Fibroblast of lung (primary cell): ENCODE data around the gene SRPRB. TPM values are rescaled to one million over a fixed set of nuclear protein-coding genes. Genes with fewer than 3 reads are reported as not detected.

Source experiments
- DNase-seq, 2 donors: peaks; one replicate each; pipeline versions ENCODE4 v3.0.0 to v3.0.0-alpha.2; 2010; ENCODE audit warnings: low read depth in 2 of 2
- H2AFZ ChIP-seq: 2 replicates; pipeline ENCODE4 v1.5.1; 2012; ENCODE audit warnings: low read length, control low read depth, inconsistent platforms
- H3K27ac ChIP-seq: 2 replicates; pipeline ENCODE4 v1.5.1; 2011; ENCODE audit warnings: low read length, control low read depth; ENCODE audit not compliant: insufficient read depth
- H3K27me3 ChIP-seq: 2 replicates; pipeline ENCODE4 v1.5.1; 2011; ENCODE audit warnings: mild to moderate bottlenecking, low read length; ENCODE audit not compliant: control insufficient read depth, insufficient read depth
- H3K36me3 ChIP-seq: 2 replicates; pipeline ENCODE4 v1.5.1; 2011; ENCODE audit warnings: low read length; ENCODE audit not compliant: control insufficient read depth, insufficient read depth
- H3K4me1 ChIP-seq: 2 replicates; pipeline ENCODE4 v1.5.1; 2011; ENCODE audit warnings: low read length; ENCODE audit not compliant: control insufficient read depth, insufficient read depth; ENCODE audit errors: extremely low read depth
- H3K4me2 ChIP-seq: 2 replicates; pipeline ENCODE4 v1.5.1; 2011; ENCODE audit warnings: low read length, control low read depth; ENCODE audit not compliant: insufficient read depth; ENCODE audit errors: extremely low read depth
- H3K4me3 ChIP-seq, 4 experiments: fragments of 200-600 bp in 1 of 4; sonication (generic) in 1 of 4; replicated peaks in 1 of 4; 2 replicates each; pipeline ENCODE4 v1.5.1; 2011 to 2016; ENCODE audit warnings: low read length in 4 of 4, low read depth in 3 of 4, mild to moderate bottlenecking in 3 of 4, control low read depth in 2 of 4, inconsistent platforms in 1 of 4, mixed read lengths in 1 of 4; ENCODE audit not compliant: insufficient read depth in 1 of 4; ENCODE audit errors: control extremely low read depth in 1 of 4
- H3K79me2 ChIP-seq: 2 replicates; pipeline ENCODE4 v1.5.1; 2012; ENCODE audit warnings: mild to moderate bottlenecking, low read length, inconsistent platforms; ENCODE audit not compliant: control insufficient read depth, insufficient read depth
- H3K9ac ChIP-seq: 2 replicates; pipeline ENCODE4 v1.5.1; 2011; ENCODE audit warnings: mild to moderate bottlenecking, low read length, control low read depth; ENCODE audit not compliant: insufficient read depth
- H3K9me3 ChIP-seq: 2 replicates; pipeline ENCODE4 v1.5.1; 2012; ENCODE audit warnings: low read depth, low read length; ENCODE audit not compliant: control insufficient read depth, insufficient read depth
- H4K20me1 ChIP-seq: 2 replicates; pipeline ENCODE4 v1.5.1; 2011; ENCODE audit warnings: low read length; ENCODE audit not compliant: control insufficient read depth, insufficient read depth; ENCODE audit errors: extremely low read depth
- EZH2 ChIP-seq: IDR thresholded peaks from 2 replicates; pipeline ENCODE4 v1.5.1; 2012; ENCODE audit warnings: low read length, control low read depth, mild to moderate bottlenecking; ENCODE audit errors: missing control alignments
- polyA plus RNA-seq, 2 donors: library from polyadenylated mRNA; depleted of rRNA in 1 of 2; stranded (reverse) in 1 of 2; unstranded in 1 of 2; fragments of >200 nt; gene quantifications; 2 replicates each; pipeline ENCODE4 v1.2.1, GENCODE V29; 2011 to 2012; ENCODE audit warnings: missing spikeins in 1 of 2
- total RNA-seq: library from RNA; depleted of rRNA; stranded (reverse); fragments of >200 nt; gene quantifications from 2 replicates; pipeline ENCODE4 v1.2.1, GENCODE V29; 2014
- TF ChIP-seq, protein P1 (sequence below), 2 donors: IDR thresholded peaks in 1 of 2; conservative IDR thresholded peaks in 1 of 2; 1 replicate in 1 of 2; 2 replicates in 1 of 2; pipeline ENCODE4 v1.5.1; 2011 to 2012; ENCODE audit warnings: low read length in 2 of 2, control low read depth in 1 of 2, inconsistent platforms in 1 of 2, low read depth in 1 of 2, mild to moderate bottlenecking in 1 of 2

Gene SRPRB
- total and polyA plus RNA-seq, 2 donors (not counting 1 experiment from before 2014, with no cell fraction given), result 63.1 to 69.2 TPM

DNA sequence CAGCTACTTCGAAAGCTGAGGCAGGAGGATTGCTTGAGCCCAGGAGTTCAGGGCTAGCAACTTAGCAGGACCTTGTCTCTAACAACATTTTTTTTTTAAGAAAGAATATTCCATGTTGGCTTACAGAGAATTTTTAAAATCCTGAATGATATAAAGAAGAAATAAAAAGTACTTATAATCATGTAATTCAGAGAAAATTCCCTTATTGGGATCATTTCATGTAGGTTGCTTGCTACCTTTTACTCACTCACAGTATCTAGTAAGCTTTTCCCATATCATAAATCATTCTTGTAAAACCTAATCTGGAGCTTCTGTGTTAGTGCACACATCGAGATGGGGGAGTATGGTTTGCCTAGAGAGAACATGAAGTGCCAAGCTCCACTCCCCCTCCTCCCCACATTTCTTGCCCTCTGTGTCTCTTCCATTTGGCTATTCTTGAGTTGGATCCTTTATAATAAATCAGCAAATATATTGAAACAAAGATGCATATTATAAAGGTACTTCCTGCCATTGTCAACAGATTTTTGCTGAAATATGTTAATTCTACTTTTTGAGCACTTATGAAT lies 45.8 kb upstream of the SRPRB start:
- TF ChIP-seq EZH2, result no peak
- TF ChIP-seq, protein P1, sequence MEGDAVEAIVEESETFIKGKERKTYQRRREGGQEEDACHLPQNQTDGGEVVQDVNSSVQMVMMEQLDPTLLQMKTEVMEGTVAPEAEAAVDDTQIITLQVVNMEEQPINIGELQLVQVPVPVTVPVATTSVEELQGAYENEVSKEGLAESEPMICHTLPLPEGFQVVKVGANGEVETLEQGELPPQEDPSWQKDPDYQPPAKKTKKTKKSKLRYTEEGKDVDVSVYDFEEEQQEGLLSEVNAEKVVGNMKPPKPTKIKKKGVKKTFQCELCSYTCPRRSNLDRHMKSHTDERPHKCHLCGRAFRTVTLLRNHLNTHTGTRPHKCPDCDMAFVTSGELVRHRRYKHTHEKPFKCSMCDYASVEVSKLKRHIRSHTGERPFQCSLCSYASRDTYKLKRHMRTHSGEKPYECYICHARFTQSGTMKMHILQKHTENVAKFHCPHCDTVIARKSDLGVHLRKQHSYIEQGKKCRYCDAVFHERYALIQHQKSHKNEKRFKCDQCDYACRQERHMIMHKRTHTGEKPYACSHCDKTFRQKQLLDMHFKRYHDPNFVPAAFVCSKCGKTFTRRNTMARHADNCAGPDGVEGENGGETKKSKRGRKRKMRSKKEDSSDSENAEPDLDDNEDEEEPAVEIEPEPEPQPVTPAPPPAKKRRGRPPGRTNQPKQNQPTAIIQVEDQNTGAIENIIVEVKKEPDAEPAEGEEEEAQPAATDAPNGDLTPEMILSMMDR (conservative IDR thresholded peaks at IDR 0.05 in 1 of 2, IDR thresholded peaks at IDR 0.05 in 1 of 2; ENCODE audit: low read depth in 1 of 2, low read length in 2 of 2), result no peak
- Histone ChIP-seq H3K9me3 (no peaks in the 10 kb centered on the region), H3K4me2 (no peak overlapping the region), H3K79me2 (no peaks in the 10 kb centered on the region), H3K9ac (no peak overlapping the region), H3K27me3 (no peaks in the 10 kb centered on the region), H2AFZ (no peak overlapping the region), H3K27ac (no peak overlapping the region), H3K36me3 (no peaks in the 10 kb centered on the region), H3K4me1 (no peaks in the 10 kb centered on the region), H4K20me1 (no peaks in the 10 kb centered on the region), H3K4me3 (no peak overlapping the region)
- DNase-seq, result no peak

DNA sequence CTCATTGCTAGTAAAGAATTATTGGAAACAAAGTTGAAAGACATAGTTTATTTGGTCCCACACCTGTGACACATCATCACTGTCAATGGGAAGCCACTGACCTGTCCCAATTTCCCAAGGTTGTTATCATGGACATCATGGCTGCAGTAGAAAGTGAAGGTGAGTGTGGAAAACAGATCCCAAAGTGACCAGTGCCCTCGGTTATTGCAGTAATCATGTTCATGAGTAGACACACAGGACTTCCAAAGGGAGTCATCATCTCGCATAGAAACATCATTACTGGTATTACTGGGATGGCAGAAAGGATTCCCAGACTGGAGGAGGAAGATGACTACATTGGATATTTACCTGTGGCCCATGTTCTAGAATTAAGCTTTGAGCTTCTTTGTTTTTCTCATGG lies 44.7 kb upstream of the SRPRB start:
- Histone ChIP-seq H3K79me2 (no peaks in the 10 kb centered on the region), H3K4me1 (no peaks in the 10 kb centered on the region), H2AFZ (no peak overlapping the region), H4K20me1 (no peaks in the 10 kb centered on the region), H3K36me3 (no peaks in the 10 kb centered on the region), H3K27ac (no peak overlapping the region), H3K27me3 (no peaks in the 10 kb centered on the region), H3K4me3 (no peak overlapping the region), H3K9ac (no peak overlapping the region), H3K4me2 (no peak overlapping the region), H3K9me3 (no peaks in the 10 kb centered on the region)
- DNase-seq, result no peak
- no peak for TF ChIP-seq EZH2

DNA sequence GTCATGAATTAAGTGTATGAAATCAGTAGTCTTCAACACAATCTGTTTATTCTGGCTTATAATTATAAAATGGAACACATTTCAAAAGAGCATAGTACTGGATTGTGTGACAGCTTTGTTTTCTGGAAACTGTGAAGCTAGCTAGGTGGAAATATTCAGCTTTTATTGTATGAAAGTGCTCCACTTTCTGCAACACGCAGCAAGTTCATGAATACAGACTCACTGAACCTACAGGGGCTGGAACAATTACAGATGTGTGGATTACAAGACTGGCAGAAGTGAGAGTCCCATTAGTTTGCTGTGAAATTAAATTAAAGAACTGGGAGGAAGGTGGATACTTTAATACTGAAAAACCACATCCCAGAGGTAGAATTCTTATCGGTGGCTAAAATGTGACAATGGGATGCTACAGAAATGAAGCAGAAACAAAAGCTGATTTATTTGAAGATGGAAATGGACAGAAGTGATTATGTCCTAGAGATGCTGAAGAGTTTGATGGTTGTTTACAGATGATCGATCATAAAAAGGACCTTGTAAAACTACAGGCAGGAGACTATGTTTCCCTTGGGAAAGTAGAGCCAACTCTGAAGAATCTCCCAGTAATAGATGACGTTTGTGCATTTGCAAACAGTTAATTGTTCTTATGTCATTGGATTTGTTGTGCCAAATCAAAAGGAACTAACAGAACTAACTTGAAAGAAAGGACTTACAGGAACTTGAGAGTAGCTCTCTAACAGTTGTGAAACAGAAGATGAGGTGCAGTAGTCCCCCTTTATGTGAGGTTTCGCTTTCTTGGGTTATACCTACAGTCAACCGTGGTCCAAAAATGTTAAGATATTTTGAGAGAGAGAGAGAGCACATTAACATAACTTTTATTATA lies 43.8 kb upstream of the SRPRB start:
- Histone ChIP-seq H3K9ac (no peak overlapping the region), H3K27ac (no peak overlapping the region), H3K4me1 (no peaks in the 10 kb centered on the region), H3K36me3 (no peaks in the 10 kb centered on the region), H3K79me2 (no peaks in the 10 kb centered on the region), H3K4me3 (no peak overlapping the region), H3K4me2 (no peak overlapping the region), H3K9me3 (no peaks in the 10 kb centered on the region), H3K27me3 (no peaks in the 10 kb centered on the region), H4K20me1 (no peaks in the 10 kb centered on the region), H2AFZ (no peak overlapping the region)
- no peak for DNase-seq
- TF ChIP-seq, protein P1 (conservative IDR thresholded peaks at IDR 0.05 in 1 of 2, IDR thresholded peaks at IDR 0.05 in 1 of 2; ENCODE audit: low read depth in 1 of 2, low read length in 2 of 2), result no peak
- TF ChIP-seq EZH2, result no peak
